ENCODE results near the gene TRMU. TPM values are rescaled to one million over a fixed set of nuclear protein-coding genes. Genes with fewer than 3 reads are reported as not detected.

Gene TRMU
- total RNA-seq, 1 donor from 2014 or later, result 43.5 TPM

GRCh38 chr22:46369716-46370583, 34.4 kb downstream of the TRMU start:
- DNase-seq (ENCODE audit: low spot score), result no peak

- DNase-seq (ENCODE audit: low spot score), result no peak
Observed at GRCh38 chr22:46370584-46371291, 35.2 kb downstream of the TRMU start.

- no peak for DNase-seq (ENCODE audit: low spot score)
Observed at GRCh38 chr22:46371623-46372226, 36.2 kb downstream of the TRMU start.

- no peak for DNase-seq (ENCODE audit: low spot score)
Observed at GRCh38 chr22:46372686-46373085, 37.2 kb downstream of the TRMU start.

- DNase-seq (ENCODE audit: low spot score), result peak; percentile 32
Observed at GRCh38 chr22:46373159-46373558, 37.6 kb downstream of the TRMU start.

GRCh38 chr22:46373921-46374662, 38.6 kb downstream of the TRMU start:
- no peak for DNase-seq (ENCODE audit: low spot score)

- peak; percentile 85 for DNase-seq (ENCODE audit: low spot score)
Observed at GRCh38 chr22:46374663-46375474, 39.4 kb downstream of the TRMU start.

- DNase-seq (ENCODE audit: low spot score), result no peak
Observed at GRCh38 chr22:46376111-46376510, 40.6 kb downstream of the TRMU start.

GRCh38 chr22:46376908-46377524, 41.5 kb downstream of the TRMU start:
- no peak for DNase-seq (ENCODE audit: low spot score)

- peak; percentile 76 for DNase-seq (ENCODE audit: low spot score)
Observed at GRCh38 chr22:46377525-46378425, 42.3 kb downstream of the TRMU start.

- DNase-seq (ENCODE audit: low spot score), result no peak
Observed at GRCh38 chr22:46378426-46379065, 43.0 kb downstream of the TRMU start.

GRCh38 chr22:46379066-46379930, 43.8 kb downstream of the TRMU start:
- DNase-seq (ENCODE audit: low spot score), result peak; percentile 57

GRCh38 chr22:46380069-46380468, 44.6 kb downstream of the TRMU start:
- DNase-seq (ENCODE audit: low spot score), result no peak

GRCh38 chr22:46380581-46380980, 45.1 kb downstream of the TRMU start:
- DNase-seq (ENCODE audit: low spot score), result no peak

GRCh38 chr22:46381142-46381541, 45.6 kb downstream of the TRMU start:
- DNase-seq (ENCODE audit: low spot score), result no peak

- no peak for DNase-seq (ENCODE audit: low spot score)
Observed at GRCh38 chr22:46381731-46382130, 46.2 kb downstream of the TRMU start.

- no peak for DNase-seq (ENCODE audit: low spot score)
Observed at GRCh38 chr22:46382524-46382923, 47.0 kb downstream of the TRMU start.

GRCh38 chr22:46386312-46386711, 50.8 kb downstream of the TRMU start:
- no peak for DNase-seq (ENCODE audit: low spot score)
